ENCODE results near the gene SORBS2. TPM values are rescaled to one million over a fixed set of nuclear protein-coding genes. Genes with fewer than 3 reads are reported as not detected.
A peak's percentile ranks its signal among the peaks of the same experiment; 100 is the strongest.

SORBS2 gene
- total and polyA plus RNA-seq, 7 donors: 7.9 to 1,032 (median 849) TPM

DNA sequence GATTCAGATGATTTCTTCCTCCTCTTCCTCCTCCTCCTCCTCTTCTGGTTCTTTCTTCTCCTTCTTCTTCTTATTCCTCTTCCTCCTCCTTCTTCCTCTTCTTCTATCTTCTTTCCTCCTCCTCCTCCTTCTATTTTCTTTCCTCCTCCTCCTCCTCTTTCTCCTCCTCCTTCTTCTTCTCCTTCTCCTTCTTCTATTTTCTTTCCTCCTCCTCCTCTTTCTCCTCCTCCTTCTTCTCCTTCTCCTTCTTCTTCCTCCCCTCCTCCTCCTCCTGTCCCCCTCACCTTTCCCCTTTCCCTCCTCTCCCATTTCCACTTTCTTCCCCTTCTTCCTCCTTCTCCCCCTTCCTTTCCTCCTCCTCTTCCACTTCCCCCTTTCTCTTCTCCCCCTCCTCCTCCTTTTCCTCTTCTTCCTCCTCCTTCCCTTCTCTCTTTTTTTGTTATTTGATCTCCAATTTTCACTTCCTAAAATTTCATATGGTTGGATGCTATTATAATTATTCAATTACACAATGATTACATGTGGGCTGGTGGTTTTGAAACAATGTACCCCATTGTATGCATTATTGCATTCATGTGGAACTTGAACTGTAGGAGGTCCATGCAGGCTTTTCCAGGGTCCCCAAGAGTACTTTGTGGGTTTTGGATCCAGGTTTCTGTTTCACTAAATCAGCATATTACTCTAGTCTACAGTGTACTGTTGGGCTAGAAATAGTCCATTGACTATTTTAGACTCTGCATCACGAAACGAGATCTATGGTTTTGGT, 68.1 kb downstream of the SORBS2 start:
- WGBS, 2 donors: 82 to 89% methylated on average over 2 of the region's 2 CpGs
- intact Hi-C loops (cut with DNase I): no loop called here

DNA sequence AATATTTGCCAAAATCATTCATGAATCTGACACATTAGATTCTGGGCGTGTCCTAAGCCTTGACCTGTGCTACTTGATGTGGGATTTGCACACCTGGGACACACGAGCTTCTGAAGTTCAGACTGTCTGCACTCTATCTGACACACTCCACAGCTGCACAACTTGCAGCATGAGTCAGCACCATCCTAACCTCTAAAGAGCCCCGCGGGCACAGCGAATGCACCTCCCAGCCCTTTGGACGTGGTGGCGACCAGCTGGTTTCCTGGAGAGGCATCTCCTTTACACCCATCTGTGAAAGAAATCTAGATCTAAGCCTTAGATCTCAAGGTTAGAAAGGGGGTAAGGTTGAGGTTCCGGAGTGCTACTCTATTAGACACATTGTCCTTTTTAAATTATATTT, 69.2 kb downstream of the SORBS2 start:
- H3K4me3 ChIP-seq: no peak overlapping the region
- TF ChIP-seq POLR2A (IDR thresholded peaks at IDR 0.05): no peak
- TF ChIP-seq, protein P1, sequence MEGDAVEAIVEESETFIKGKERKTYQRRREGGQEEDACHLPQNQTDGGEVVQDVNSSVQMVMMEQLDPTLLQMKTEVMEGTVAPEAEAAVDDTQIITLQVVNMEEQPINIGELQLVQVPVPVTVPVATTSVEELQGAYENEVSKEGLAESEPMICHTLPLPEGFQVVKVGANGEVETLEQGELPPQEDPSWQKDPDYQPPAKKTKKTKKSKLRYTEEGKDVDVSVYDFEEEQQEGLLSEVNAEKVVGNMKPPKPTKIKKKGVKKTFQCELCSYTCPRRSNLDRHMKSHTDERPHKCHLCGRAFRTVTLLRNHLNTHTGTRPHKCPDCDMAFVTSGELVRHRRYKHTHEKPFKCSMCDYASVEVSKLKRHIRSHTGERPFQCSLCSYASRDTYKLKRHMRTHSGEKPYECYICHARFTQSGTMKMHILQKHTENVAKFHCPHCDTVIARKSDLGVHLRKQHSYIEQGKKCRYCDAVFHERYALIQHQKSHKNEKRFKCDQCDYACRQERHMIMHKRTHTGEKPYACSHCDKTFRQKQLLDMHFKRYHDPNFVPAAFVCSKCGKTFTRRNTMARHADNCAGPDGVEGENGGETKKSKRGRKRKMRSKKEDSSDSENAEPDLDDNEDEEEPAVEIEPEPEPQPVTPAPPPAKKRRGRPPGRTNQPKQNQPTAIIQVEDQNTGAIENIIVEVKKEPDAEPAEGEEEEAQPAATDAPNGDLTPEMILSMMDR (IDR thresholded peaks at IDR 0.05): no peak
- TF ChIP-seq POLR2AphosphoS5 (IDR thresholded peaks at IDR 0.05): no peak
- no peak for TF ChIP-seq EP300 (IDR thresholded peaks at IDR 0.05)
- WGBS, 2 donors: 44 to 83% methylated on average over 8 of the region's 8 CpGs
- H3K9me3 ChIP-seq: no peaks in the 10 kb centered on the region
- H3K27me3 ChIP-seq: no peaks in the 10 kb centered on the region
- peak overlapping the region in 3 of 4 donors; percentile 81 to 88 (median 82) for H3K27ac ChIP-seq
- intact Hi-C loops (cut with DNase I): no loop called here
- H3K36me3 ChIP-seq: no peaks in the 10 kb centered on the region
- no peak for DNase-seq
- peaks cover 0 to 45% (median 32%) of the 10 kb centered on the region in 4 donors for H3K4me1 ChIP-seq

More for the DNA sequence above, 68.1 kb downstream of the SORBS2 start:
- Histone ChIP-seq H3K27me3 (no peaks in the 10 kb centered on the region), H3K4me3 (no peak overlapping the region), H3K9me3 (no peaks in the 10 kb centered on the region), H3K36me3 (no peaks in the 10 kb centered on the region), H3K27ac (peak overlapping the region in 3 of 4 donors; percentile 81 to 88 (median 82)), H3K4me1 (peaks cover 0 to 36% (median 23%) of the 10 kb centered on the region in 4 donors)
- TF ChIP-seq POLR2A (IDR thresholded peaks at IDR 0.05) (no peak), EP300 (IDR thresholded peaks at IDR 0.05) (no peak), POLR2AphosphoS5 (IDR thresholded peaks at IDR 0.05) (no peak)
- TF ChIP-seq, protein P1 (IDR thresholded peaks at IDR 0.05): no peak
- no peak for DNase-seq

DNA sequence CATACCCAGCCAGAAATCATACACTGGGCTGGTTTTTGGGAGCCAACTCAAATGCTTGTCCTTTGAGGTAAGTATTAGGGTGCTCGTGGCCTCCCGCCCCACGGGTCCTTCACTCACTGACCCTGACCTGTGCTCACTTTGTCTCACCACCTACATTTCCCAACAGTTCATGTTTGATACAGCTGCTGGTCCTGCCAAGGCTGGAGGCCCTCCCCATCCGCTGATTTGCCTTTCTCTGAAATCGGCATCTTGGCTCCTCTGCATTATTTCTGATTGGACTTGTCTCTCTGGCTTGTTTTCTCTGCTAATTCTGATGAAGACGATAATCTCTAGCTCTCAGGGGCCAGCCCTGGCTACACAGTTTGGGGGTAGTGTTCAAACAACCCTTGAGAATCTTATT, 70.2 kb downstream of the SORBS2 start:
- no peaks in the 10 kb centered on the region for H3K36me3 ChIP-seq
- DNase-seq: no peak
- intact Hi-C loops (cut with DNase I): no loop called here
- no peaks in the 10 kb centered on the region for H3K9me3 ChIP-seq
- no peak overlapping the region for H3K4me3 ChIP-seq
- H3K27me3 ChIP-seq: no peaks in the 10 kb centered on the region
- no peak for TF ChIP-seq EP300 (IDR thresholded peaks at IDR 0.05)
- H3K4me1 ChIP-seq: peaks cover 0 to 55% (median 42%) of the 10 kb centered on the region in 4 donors
- H3K27ac ChIP-seq: peak overlapping the region in 3 of 4 donors; percentile 81 to 88 (median 82)
- 95% methylated on average over 6 of the region's 6 CpGs for WGBS, 2 donors

DNA sequence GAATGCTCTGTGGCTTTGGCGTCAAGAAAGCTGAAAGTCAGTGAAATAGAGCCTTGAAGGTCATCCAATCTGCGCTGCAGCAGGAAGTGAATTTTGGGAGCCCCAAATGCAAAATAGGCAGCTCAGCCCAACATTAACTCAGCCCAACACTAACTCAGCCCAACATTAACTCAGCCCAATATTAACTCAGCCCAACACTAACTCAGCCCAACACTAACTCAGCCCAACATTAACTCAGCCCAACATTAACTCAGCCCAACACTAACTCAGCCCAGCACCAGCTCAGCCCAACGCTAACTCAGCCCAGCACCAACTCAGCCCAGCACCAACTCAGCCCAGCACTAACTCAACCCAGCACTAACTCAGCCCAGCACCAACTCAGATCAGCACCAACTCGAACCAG, 71.5 kb downstream of the SORBS2 start:
- peak overlapping the region; percentile 81 to 88 (median 84) for H3K27ac ChIP-seq
- no peaks in the 10 kb centered on the region for H3K27me3 ChIP-seq
- DNase-seq: no peak
- H3K9me3 ChIP-seq: no peaks in the 10 kb centered on the region
- H3K4me1 ChIP-seq: peaks cover 0 to 68% (median 50%) of the 10 kb centered on the region in 4 donors
- WGBS, 2 donors: 85 to 92% methylated on average over 4 of the region's 4 CpGs
- TF ChIP-seq POLR2A (IDR thresholded peaks at IDR 0.05) (no peak), POLR2AphosphoS5 (IDR thresholded peaks at IDR 0.05) (no peak), EP300 (IDR thresholded peaks at IDR 0.05) (no peak)
- TF ChIP-seq, protein P1 (IDR thresholded peaks at IDR 0.05): no peak
- no peaks in the 10 kb centered on the region for H3K36me3 ChIP-seq
- intact Hi-C loops (cut with DNase I): no loop called here
- no peak overlapping the region for H3K4me3 ChIP-seq

DNA sequence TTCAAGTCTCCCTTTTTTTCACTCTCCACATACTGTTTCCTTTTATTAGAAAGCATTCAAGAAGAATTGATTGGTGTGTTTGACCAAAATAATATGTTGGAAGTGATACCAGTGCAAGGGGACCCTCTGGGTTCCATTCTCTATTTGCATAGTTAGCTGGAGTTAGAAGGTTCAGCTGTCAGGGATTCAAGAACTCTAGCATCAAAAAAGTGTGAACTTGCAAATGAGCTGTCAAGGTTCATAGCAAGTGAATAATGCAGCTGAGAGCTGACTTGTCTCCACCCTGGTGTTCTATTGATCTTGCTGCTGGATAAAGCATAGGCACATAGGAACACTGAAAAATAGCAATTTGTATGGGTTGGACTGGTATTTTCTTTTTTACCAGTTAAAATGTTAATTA, 73.2 kb downstream of the SORBS2 start:
- intact Hi-C loops (cut with DNase I): loop anchor here (1.0 to 10.0 kb wide), 4 partner anchors 58 to 524 kb away; no protein-coding TSS in a partner anchor
- Histone ChIP-seq H3K4me3 (peak overlapping the region in 1 of 4 donors; percentile 23), H3K4me1 (peaks cover 0 to 84% (median 63%) of the 10 kb centered on the region in 4 donors)

More for the DNA sequence above, 73.2 kb downstream of the SORBS2 start:
- Histone ChIP-seq H3K27me3 (no peaks in the 10 kb centered on the region), H3K36me3 (peaks cover 0 to under 1% (median 0%) of the 10 kb centered on the region in 4 donors), H3K9me3 (no peaks in the 10 kb centered on the region), H3K27ac (peak overlapping the region; percentile 81 to 88 (median 84))
- TF ChIP-seq EP300 (IDR thresholded peaks at IDR 0.05): no peak
- no peak for DNase-seq
